ENCODE data around the gene FOXK1.
"Not testable (repeated sequence)": the region's sequence is repeated elsewhere in the genome, so short reads cannot be mapped to it uniquely, and the experiment has no call there.

FOXK1 gene

DNA sequence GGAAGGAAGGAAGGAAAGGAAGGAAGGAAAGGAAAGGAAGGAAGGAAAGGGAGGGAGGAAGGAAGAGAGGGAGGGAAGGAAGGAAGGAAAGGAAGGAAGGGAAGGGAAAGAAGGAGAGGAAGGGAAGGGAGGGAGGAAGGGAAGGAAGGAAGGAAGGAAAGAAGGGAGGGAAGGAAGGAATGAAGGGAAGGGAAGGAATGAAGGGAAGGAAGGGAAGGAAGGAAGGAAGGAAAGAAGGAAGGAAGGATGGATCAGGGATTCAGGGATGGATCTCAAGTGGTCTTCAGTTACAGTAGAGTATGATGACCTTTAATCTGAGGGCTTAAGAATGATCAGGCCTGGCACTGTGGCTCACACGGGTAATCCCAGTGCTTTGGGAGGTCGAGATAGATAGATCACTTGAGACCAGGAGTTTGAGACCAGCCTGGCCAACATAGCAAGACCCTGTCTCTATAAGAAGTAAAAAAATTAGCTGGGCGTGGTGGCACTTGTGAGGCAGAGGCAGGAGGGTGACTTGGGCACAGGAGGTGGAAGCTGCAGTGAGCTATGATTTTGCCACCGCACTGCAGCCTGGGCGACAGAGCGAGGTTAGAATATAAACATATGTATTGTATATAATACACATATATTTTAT is 760 bp upstream of the FOXK1 start:
- H3K27ac ChIP-seq: peak overlapping the region; percentile 91
- H3K36me3 ChIP-seq (ENCODE audit: insufficient read depth, low read length): peaks cover 13% of the 10 kb centered on the region
- H3K9ac ChIP-seq (ENCODE audit: insufficient read length): peak overlapping the region; percentile 73
- H3K4me3 ChIP-seq: peak overlapping the region; percentile 69
- DNase-seq (ENCODE audit: low read depth, low spot score): no peak
- H3K9me3 ChIP-seq (ENCODE audit: low read depth, low read length): no peaks in the 10 kb centered on the region
- TF ChIP-seq EZH2 (IDR thresholded peaks at IDR 0.05): no peak
- TF ChIP-seq POLR2AphosphoS5 (IDR thresholded peaks at IDR 0.05; ENCODE audit: borderline replicate concordance, low read depth, low read length): 0 out of 2 replicates have a peak, but pooled peaks have one; percentile 11

DNA sequence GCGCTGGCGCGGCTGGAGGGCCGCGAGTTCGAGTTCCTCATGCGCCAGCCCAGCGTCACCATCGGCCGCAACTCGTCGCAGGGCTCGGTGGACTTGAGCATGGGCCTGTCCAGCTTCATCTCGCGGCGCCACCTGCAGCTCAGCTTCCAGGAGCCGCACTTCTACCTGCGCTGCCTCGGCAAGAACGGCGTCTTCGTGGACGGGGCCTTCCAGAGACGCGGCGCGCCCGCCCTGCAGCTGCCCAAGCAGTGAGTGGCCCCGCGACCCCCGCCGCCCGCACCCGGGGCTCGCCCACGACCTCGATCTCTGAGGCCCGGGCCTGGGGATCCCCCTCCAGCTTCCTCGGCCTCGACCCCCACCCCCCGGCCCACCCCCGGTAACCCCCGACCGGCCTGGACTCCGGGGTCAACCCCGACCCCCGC is 537 bp downstream of the FOXK1 start:
- DNase-seq (ENCODE audit: low read depth, low spot score): no peak
- Histone ChIP-seq H3K9ac (ENCODE audit: insufficient read length) (peak overlapping the region; percentile 97), H3K9me3 (ENCODE audit: low read depth, low read length) (no peaks in the 10 kb centered on the region), H3K4me3 (peak overlapping the region; percentile 92), H3K27ac (peak overlapping the region; percentile 79), H3K36me3 (ENCODE audit: insufficient read depth, low read length) (peaks cover 17% of the 10 kb centered on the region)
- TF ChIP-seq POLR2AphosphoS5 (IDR thresholded peaks at IDR 0.05; ENCODE audit: borderline replicate concordance, low read depth, low read length): no peak

DNA sequence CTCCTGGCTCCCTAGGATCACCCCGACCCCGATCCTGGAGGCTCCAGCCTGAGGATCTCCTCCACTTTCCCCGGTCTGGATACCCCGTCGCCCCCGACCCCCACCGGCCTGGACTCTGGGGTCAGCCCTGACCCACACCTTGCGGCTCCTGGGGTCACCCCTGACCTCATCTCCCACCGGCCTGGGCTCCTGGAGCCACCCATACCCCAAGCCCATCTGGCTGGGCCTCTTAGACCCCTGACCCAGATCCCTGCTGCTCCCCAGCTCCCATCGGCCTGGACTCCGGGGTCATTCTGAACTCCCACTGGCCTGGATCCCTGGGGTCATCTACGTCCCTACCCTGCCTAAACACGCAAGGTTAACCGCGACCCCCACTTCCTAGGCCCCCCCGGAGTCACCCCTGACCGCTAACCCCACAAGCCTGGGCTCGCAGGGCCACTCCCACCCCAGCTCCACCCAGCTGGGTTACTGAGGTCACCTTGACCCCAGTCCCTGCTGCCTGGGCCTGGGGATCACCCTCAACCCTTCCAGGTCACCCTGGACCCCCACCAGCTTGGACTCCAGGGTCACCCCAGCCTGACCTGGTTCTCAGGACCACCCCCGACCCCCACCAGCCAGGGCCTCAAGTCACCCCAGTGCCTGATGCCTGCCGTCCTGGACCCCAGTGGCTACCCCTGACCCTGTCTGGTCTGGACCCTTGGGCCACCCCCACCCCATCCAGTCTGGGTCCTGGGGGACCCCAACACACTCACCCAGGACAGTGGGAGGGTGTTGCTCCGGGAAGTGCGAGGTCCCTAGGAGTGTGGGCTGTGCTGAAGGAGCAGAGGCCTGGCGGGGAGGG is 1.2 kb downstream of the FOXK1 start:
- Histone ChIP-seq H3K9me3 (ENCODE audit: low read depth, low read length) (no peaks in the 10 kb centered on the region), H3K4me3 (peak overlapping the region; percentile 92), H3K27ac (peak overlapping the region; percentile 79), H3K36me3 (ENCODE audit: insufficient read depth, low read length) (peaks cover 19% of the 10 kb centered on the region), H3K9ac (ENCODE audit: insufficient read length) (peak overlapping the region; percentile 97)
- TF ChIP-seq EZH2 (IDR thresholded peaks at IDR 0.05): no peak
- no peak for TF ChIP-seq POLR2AphosphoS5 (IDR thresholded peaks at IDR 0.05; ENCODE audit: borderline replicate concordance, low read depth, low read length)
- no peak for DNase-seq (ENCODE audit: low read depth, low spot score)

DNA sequence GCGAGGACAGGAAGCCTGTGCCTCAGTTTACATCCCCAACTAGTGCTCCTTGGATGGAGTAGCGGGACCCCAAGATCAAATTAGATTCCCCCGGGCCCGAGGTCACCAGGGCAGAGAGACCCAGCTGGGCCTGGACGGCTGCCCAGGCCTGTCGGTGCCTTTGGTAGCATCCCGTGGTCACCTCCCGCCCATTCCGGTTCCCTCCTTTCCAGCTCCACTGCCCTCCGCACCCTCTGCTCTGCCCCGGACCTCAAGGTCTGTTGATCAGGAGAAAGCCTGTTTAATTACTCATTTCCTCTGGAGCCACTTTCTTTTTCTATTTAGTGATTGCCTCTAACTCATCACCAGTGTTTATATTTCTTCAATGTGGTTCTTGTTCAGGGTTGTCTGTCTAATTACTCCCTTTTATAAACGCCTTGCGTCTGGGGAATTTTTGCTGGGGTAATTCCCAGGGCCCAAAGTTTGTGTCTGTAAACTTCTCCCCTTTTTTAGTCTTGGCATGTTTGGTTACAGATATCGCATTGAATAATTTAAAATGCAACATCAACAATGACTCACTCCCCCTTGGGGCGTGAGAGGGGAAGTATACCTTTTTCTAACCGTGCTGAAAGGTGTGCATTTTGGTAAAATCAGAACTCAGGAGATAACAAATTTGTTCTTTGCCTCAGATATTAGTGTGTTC is 1.9 kb downstream of the FOXK1 start:
- peak overlapping the region; percentile 79 for H3K27ac ChIP-seq
- peak overlapping the region; percentile 92 for H3K4me3 ChIP-seq
- H3K36me3 ChIP-seq (ENCODE audit: insufficient read depth, low read length): peaks cover 19% of the 10 kb centered on the region
- DNase-seq (ENCODE audit: low read depth, low spot score): no peak
- H3K9ac ChIP-seq (ENCODE audit: insufficient read length): peak overlapping the region; percentile 97
- no peaks in the 10 kb centered on the region for H3K9me3 ChIP-seq (ENCODE audit: low read depth, low read length)
- TF ChIP-seq FOXP2 (optimal IDR thresholded peaks at IDR 0.05; ENCODE audit: control extremely low read depth, extremely low read length, insufficient read depth) (no peak), POLR2AphosphoS5 (IDR thresholded peaks at IDR 0.05; ENCODE audit: borderline replicate concordance, low read depth, low read length) (no peak), EZH2 (IDR thresholded peaks at IDR 0.05) (no peak)

DNA sequence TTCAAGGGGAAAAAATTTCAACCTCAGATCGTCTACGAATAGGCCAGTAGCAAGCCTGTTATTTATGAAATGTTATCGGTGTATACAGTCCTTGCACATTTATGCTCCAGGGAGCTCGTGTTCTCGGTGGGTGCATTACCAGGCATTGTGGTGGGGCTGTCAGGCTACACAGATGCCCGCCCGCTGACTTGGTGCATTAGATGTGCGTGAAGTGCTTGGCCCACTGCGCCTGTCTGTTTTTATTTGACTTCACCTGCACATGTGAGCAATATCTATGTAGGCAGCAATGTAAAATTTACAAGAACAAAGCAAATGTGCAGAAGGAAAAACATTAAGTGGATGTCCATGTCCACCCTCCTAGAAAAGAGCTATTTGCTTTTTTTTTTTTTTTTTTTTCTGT is 2.8 kb downstream of the FOXK1 start:
- Histone ChIP-seq H3K27ac (0 out of 2 replicates have a peak overlapping the region, but pooled peaks have one; percentile 79), H3K9ac (ENCODE audit: insufficient read length) (peak overlapping the region; percentile 97), H3K9me3 (ENCODE audit: low read depth, low read length) (no peaks in the 10 kb centered on the region), H3K36me3 (ENCODE audit: insufficient read depth, low read length) (peaks cover 19% of the 10 kb centered on the region), H3K4me3 (peak overlapping the region; percentile 92)
- TF ChIP-seq POLR2AphosphoS5 (IDR thresholded peaks at IDR 0.05; ENCODE audit: borderline replicate concordance, low read depth, low read length) (no peak), EZH2 (IDR thresholded peaks at IDR 0.05) (no peak), FOXP2 (optimal IDR thresholded peaks at IDR 0.05; ENCODE audit: control extremely low read depth, extremely low read length, insufficient read depth) (no peak)
- no peak for DNase-seq (ENCODE audit: low read depth, low spot score)

DNA sequence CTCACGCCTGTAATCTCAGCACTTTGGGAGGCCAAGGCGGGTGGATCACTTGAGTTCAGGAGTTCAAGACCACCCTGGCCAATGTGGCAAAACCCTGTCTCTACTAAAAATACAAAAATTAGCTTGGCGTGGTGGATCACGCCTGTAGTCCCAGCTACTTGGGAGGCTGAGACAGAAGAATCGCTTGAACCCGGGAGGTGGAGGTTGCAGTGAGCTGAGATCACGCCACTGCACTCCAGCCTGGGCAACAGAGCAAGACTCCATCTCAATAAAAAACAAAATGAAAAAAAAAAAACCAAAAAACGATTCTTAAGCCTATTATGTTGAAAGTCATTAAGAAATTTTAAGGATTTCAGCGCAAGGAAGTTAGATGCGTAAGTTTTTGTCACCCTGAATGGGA is 3.6 kb downstream of the FOXK1 start:
- not testable (repeated sequence) for H3K27ac ChIP-seq; H3K9me3 ChIP-seq (ENCODE audit: low read depth, low read length); H3K9ac ChIP-seq (ENCODE audit: insufficient read length); H3K4me3 ChIP-seq; DNase-seq (ENCODE audit: low read depth, low spot score)
- peaks cover 19% of the 10 kb centered on the region for H3K36me3 ChIP-seq (ENCODE audit: insufficient read depth, low read length)

DNA sequence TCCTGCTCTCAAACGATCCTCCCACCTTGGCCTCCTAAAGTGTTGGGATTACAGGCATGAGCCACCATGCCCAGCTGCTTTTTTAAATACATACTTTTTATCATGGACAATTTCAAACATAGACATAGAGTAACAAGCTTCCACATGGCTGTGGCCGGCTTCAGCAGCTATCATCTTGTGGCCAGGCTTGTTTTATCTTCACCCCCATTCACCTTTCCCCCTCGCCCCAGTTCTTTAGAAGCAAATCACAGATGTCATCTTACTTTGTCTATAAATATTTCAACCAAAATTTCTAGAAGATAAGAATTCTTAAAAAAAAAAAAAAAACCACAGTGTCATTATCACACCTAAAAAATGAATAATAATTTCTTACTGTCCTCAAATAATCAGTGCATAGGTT is 5.9 kb downstream of the FOXK1 start:
- Histone ChIP-seq H3K9ac (ENCODE audit: insufficient read length) (peak overlapping the region; percentile 15), H3K36me3 (ENCODE audit: insufficient read depth, low read length) (peaks cover 23% of the 10 kb centered on the region), H3K9me3 (ENCODE audit: low read depth, low read length) (no peaks in the 10 kb centered on the region), H3K4me3 (no peak overlapping the region), H3K27ac (0 out of 2 replicates have a peak overlapping the region, but pooled peaks have one; percentile 42)
- no peak for TF ChIP-seq FOXP2 (optimal IDR thresholded peaks at IDR 0.05; ENCODE audit: control extremely low read depth, extremely low read length, insufficient read depth)
- no peak for TF ChIP-seq EZH2 (IDR thresholded peaks at IDR 0.05)
- no peak for TF ChIP-seq POLR2AphosphoS5 (IDR thresholded peaks at IDR 0.05; ENCODE audit: borderline replicate concordance, low read depth, low read length)
- DNase-seq (ENCODE audit: low read depth, low spot score): no peak

DNA sequence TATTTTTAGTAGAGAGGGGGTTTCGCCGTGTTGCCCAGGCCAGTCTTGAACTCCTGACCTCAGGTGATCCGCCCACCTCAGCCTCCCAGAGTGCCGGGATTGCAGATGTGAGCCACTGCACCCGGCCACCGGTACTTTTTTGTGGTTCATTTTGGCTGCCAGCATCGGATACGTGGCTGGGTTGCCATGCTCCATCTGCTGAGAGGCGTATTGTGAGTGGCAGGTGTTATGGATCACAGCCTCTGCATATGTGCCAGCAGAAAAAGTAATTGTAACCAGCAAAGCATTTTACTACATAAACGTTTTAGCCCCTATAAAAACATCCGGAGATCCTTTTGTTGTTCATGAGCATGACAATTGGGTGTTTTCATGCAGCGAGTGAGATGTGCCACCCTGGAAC is 7.1 kb downstream of the FOXK1 start:
- no peak for DNase-seq (ENCODE audit: low read depth, low spot score)
- Histone ChIP-seq H3K27ac (no peak overlapping the region), H3K4me3 (no peak overlapping the region)

More for the DNA sequence above, 7.1 kb downstream of the FOXK1 start:
- no peak for TF ChIP-seq POLR2AphosphoS5 (IDR thresholded peaks at IDR 0.05; ENCODE audit: borderline replicate concordance, low read depth, low read length)
- TF ChIP-seq FOXP2 (optimal IDR thresholded peaks at IDR 0.05; ENCODE audit: control extremely low read depth, extremely low read length, insufficient read depth): no peak
- no peak for TF ChIP-seq EZH2 (IDR thresholded peaks at IDR 0.05)
- H3K9me3 ChIP-seq (ENCODE audit: low read depth, low read length): no peaks in the 10 kb centered on the region
- H3K9ac ChIP-seq (ENCODE audit: insufficient read length): no peak overlapping the region
- H3K36me3 ChIP-seq (ENCODE audit: insufficient read depth, low read length): peaks cover 19% of the 10 kb centered on the region
